Stimulated activated CD8-positive, alpha-beta memory T cell treated with anti-CD3 and anti-CD28 coated beads, Interleukin-7, amount 100 ng/mL, for 1 hour (primary cell): ENCODE data around the gene UTP25.
"Not testable (repeated sequence)": the region's sequence is repeated elsewhere in the genome, so short reads cannot be mapped to it uniquely, and the experiment has no call there.

Experiments used
- DNase-seq, 2 donors: peaks; one replicate each; pipeline ENCODE4 v3.0.0-alpha.2; 2020; ENCODE audit warnings: low read depth in 2 of 2

Gene UTP25

GRCh38 chr1:209871430-209871829 is 43.7 kb downstream of the UTP25 start:
- DNase-seq = no peak

- no peak for DNase-seq
Observed at GRCh38 chr1:209873067-209873799, 45.5 kb downstream of the UTP25 start.

GRCh38 chr1:209875515-209875914 is 47.7 kb downstream of the UTP25 start:
- no peak for DNase-seq

GRCh38 chr1:209876078-209876800 is 48.5 kb downstream of the UTP25 start:
- no peak for DNase-seq

- no peak for DNase-seq
Observed at GRCh38 chr1:209877087-209877764, 49.5 kb downstream of the UTP25 start.

- no peak for DNase-seq
Observed at GRCh38 chr1:209878964-209879363, 51.2 kb downstream of the UTP25 start.

GRCh38 chr1:209879539-209879938 is 51.8 kb downstream of the UTP25 start:
- DNase-seq = no peak

GRCh38 chr1:209880031-209880430 is 52.3 kb downstream of the UTP25 start:
- no peak for DNase-seq

GRCh38 chr1:209881619-209882018 is 53.8 kb downstream of the UTP25 start:
- no peak for DNase-seq

GRCh38 chr1:209882286-209882685 is 54.5 kb downstream of the UTP25 start:
- no peak for DNase-seq

- DNase-seq = no peak
Observed at GRCh38 chr1:209882942-209883340, 55.2 kb downstream of the UTP25 start.

- no peak for DNase-seq
Observed at GRCh38 chr1:209883341-209883971, 55.7 kb downstream of the UTP25 start.

- no peak for DNase-seq
Observed at GRCh38 chr1:209884249-209884648, 56.5 kb downstream of the UTP25 start.

GRCh38 chr1:209884665-209885117 is 56.9 kb downstream of the UTP25 start:
- no peak for DNase-seq

- DNase-seq = no peak
Observed at GRCh38 chr1:209885403-209886218, 57.8 kb downstream of the UTP25 start.

- DNase-seq = no peak
Observed at GRCh38 chr1:209886219-209886536, 58.4 kb downstream of the UTP25 start.

- DNase-seq = not testable (repeated sequence)
Observed at GRCh38 chr1:209888291-209889076, 60.7 kb downstream of the UTP25 start.

- DNase-seq = no peak
Observed at GRCh38 chr1:209889077-209889418, 61.3 kb downstream of the UTP25 start.

- DNase-seq = no peak
Observed at GRCh38 chr1:209890641-209891330, 63.0 kb downstream of the UTP25 start.

- DNase-seq = no peak
Observed at GRCh38 chr1:209893751-209894150, 66.0 kb downstream of the UTP25 start.
